Measurements from ENCODE around the gene FEZ2. TPM values are rescaled to one million over a fixed set of nuclear protein-coding genes. Genes with fewer than 3 reads are reported as not detected.

FEZ2 gene
- total and polyA plus RNA-seq, 2 of the 8 experiments (the other 6 are each of a cell fraction or from before 2014, with no cell fraction given): 7.5 to 16.4 TPM

GRCh38 chr2:36611316-36611990 is 13.5 kb upstream of the FEZ2 start (continued):
- TF ChIP-seq POU5F1 (IDR thresholded peaks at IDR 0.05; ENCODE audit: low read depth, low read length): no peak
- no peak for TF ChIP-seq EGR1 (IDR thresholded peaks at IDR 0.05; ENCODE audit: borderline replicate concordance, low read depth, low read length)
